Gastroesophageal sphincter (tissue), 4 donors: Measurements from ENCODE around the gene UBL4A. TPM values are rescaled to one million over a fixed set of nuclear protein-coding genes. Genes with fewer than 3 reads are reported as not detected.
"Not testable (repeated sequence)": the region's sequence is repeated elsewhere in the genome, so short reads cannot be mapped to it uniquely, and the experiment has no call there.

Experiments
- ATAC-seq: fragments of 150-250 bp; one replicate; pipeline ENCODE4 v1.9.1; 2016; ENCODE audit warnings: mild to moderate bottlenecking, moderate library complexity
- H3K27ac ChIP-seq, 4 donors: fragments of 200-600 bp; sonication (generic) in 3 of 4; 1 replicate in 3 of 4; 2 replicates in 1 of 4; pipeline ENCODE4 v1.5.1; 2016 to 2019
- H3K27me3 ChIP-seq: fragments of 200-600 bp; sonication (generic); one replicate; pipeline ENCODE4 v1.5.1; 2019
- H3K36me3 ChIP-seq, 2 donors: fragments of 200-600 bp; sonication (generic); one replicate each; pipeline ENCODE4 v1.5.1; 2019; ENCODE audit warnings: control low read depth in 1 of 2
- H3K4me1 ChIP-seq, 3 donors: fragments of 200-600 bp; sonication (generic); 1 replicate in 2 of 3; 2 replicates in 1 of 3; pipeline ENCODE4 v1.5.1; 2016 to 2019; ENCODE audit warnings: control low read depth in 2 of 3
- H3K4me3 ChIP-seq, 2 donors: fragments of 200-600 bp; sonication (generic); one replicate each; pipeline ENCODE4 v1.5.1; 2019; ENCODE audit warnings: mild to moderate bottlenecking in 1 of 2, moderate library complexity in 1 of 2
- H3K9me3 ChIP-seq, 3 donors: fragments of 200-600 bp; sonication (generic); one replicate each; pipeline ENCODE4 v1.5.1; 2017 to 2019; ENCODE audit warnings: control low read depth in 2 of 3
- CTCF ChIP-seq, 4 experiments: fragments of 200-600 bp in 2 of 4; fragments of 450-650 bp in 2 of 4; sonication (generic) in 1 of 4; IDR thresholded peaks; one replicate each; pipeline ENCODE4 v1.5.1; 2017 to 2019; ENCODE audit warnings: antibody characterized with exemption in 4 of 4, mild to moderate bottlenecking in 2 of 4, moderate library complexity in 2 of 4
- EP300 ChIP-seq: sonication (generic); formaldehyde crosslinking; IDR thresholded peaks from one replicate; pipeline ENCODE4 v1.6.1; 2017; ENCODE audit warnings: antibody characterized with exemption, mild to moderate bottlenecking
- POLR2A ChIP-seq, 2 donors: fragments of 450-650 bp; IDR thresholded peaks; one replicate each; pipeline ENCODE4 v1.6.1; 2017; ENCODE audit warnings: antibody characterized with exemption in 2 of 2, mild to moderate bottlenecking in 2 of 2, moderate library complexity in 1 of 2
- POLR2AphosphoS5 ChIP-seq: sonication (generic); formaldehyde crosslinking; IDR thresholded peaks from one replicate; pipeline ENCODE4 v1.6.1; 2017; ENCODE audit warnings: antibody characterized with exemption
- WGBS, 2 donors: methylation state at CpG; one replicate each; pipeline ENCODE4 v1.1.5; 2018; ENCODE audit warnings: low coverage in 1 of 2; 5-methylcytosine and 5-hydroxymethylcytosine counted together
- total RNA-seq, 4 donors: library from RNA; depleted of rRNA; stranded (reverse); fragments of >200 nt; gene quantifications; one replicate each; pipeline ENCODE4 v1.1.0, GENCODE V29; 2016

The UBL4A gene
- total RNA-seq, 4 donors from 2014 or later = 35.9 to 80.2 (median 47.0) TPM

- Histone ChIP-seq H3K9me3 (no peaks in the 10 kb centered on the region), H3K27me3 (no peaks in the 10 kb centered on the region), H3K4me3 (no peak overlapping the region), H3K4me1 (no peaks in the 10 kb centered on the region), H3K27ac (no peak overlapping the region), H3K36me3 (peaks cover 0 to 33% of the 10 kb centered on the region in 2 donors)
- WGBS, 2 donors = 100% methylated on average over 3 of the region's 3 CpGs; no CpG with 5 or more reads in 1 of the 2 donors
- no peak for ATAC-seq
- no peak for TF ChIP-seq POLR2A (IDR thresholded peaks at IDR 0.05)
- TF ChIP-seq POLR2AphosphoS5 = no peak
- TF ChIP-seq EP300 = no peak
- no peak for TF ChIP-seq CTCF (IDR thresholded peaks at IDR 0.05)
Measured at GRCh38 chrX:154502989-154503388, 16.6 kb upstream of the UBL4A start.

- WGBS, 2 donors = 67 to 95% methylated on average over 1 to 3 of the region's 8 CpGs
Measured at GRCh38 chrX:154502098-154502497, 15.7 kb upstream of the UBL4A start.

GRCh38 chrX:154501423-154501822 is 15.0 kb upstream of the UBL4A start:
- not testable (repeated sequence) for ATAC-seq, H3K27ac ChIP-seq, H3K4me3 ChIP-seq, H3K4me1 ChIP-seq, H3K9me3 ChIP-seq, H3K27me3 ChIP-seq
- H3K36me3 ChIP-seq = peaks cover 0 to 17% of the 10 kb centered on the region in 2 donors
- 84 to 91% methylated on average over 2 to 5 of the region's 7 CpGs for WGBS, 2 donors

More at GRCh38 chrX:154502098-154502497, 15.7 kb upstream of the UBL4A start:
- peaks cover 0 to 24% of the 10 kb centered on the region in 2 donors for H3K36me3 ChIP-seq
- ATAC-seq = no peak
- no peak overlapping the region for H3K27ac ChIP-seq
- H3K27me3 ChIP-seq = no peaks in the 10 kb centered on the region
- no peaks in the 10 kb centered on the region for H3K4me1 ChIP-seq
- TF ChIP-seq EP300 (no peak), POLR2AphosphoS5 (no peak), CTCF (IDR thresholded peaks at IDR 0.05) (no peak), POLR2A (IDR thresholded peaks at IDR 0.05) (no peak)
- H3K4me3 ChIP-seq = no peak overlapping the region
- H3K9me3 ChIP-seq = no peaks in the 10 kb centered on the region

- H3K27me3 ChIP-seq, ATAC-seq, H3K36me3 ChIP-seq, H3K4me3 ChIP-seq, H3K4me1 ChIP-seq, H3K9me3 ChIP-seq, H3K27ac ChIP-seq: not testable (repeated sequence)
- 74 to 83% methylated on average over 3 to 4 of the region's 4 CpGs for WGBS, 2 donors
Measured at GRCh38 chrX:154496591-154497137, 10.2 kb upstream of the UBL4A start.

GRCh38 chrX:154495472-154495922 is 9.1 kb upstream of the UBL4A start:
- no peak overlapping the region for H3K4me3 ChIP-seq
- H3K9me3 ChIP-seq = no peaks in the 10 kb centered on the region
- no peak for ATAC-seq
- WGBS, 2 donors = 58 to 65% methylated on average over 4 to 5 of the region's 6 CpGs
- H3K27ac ChIP-seq = no peak overlapping the region
- no peaks in the 10 kb centered on the region for H3K27me3 ChIP-seq
- H3K4me1 ChIP-seq = peaks cover 0 to 4% (median 0%) of the 10 kb centered on the region in 3 donors
- no peaks in the 10 kb centered on the region for H3K36me3 ChIP-seq
- TF ChIP-seq CTCF (IDR thresholded peaks at IDR 0.05) = no peak
- TF ChIP-seq EP300 = no peak
- TF ChIP-seq POLR2AphosphoS5 = no peak
- no peak for TF ChIP-seq POLR2A (IDR thresholded peaks at IDR 0.05)

- Histone ChIP-seq H3K36me3 (no peaks in the 10 kb centered on the region), H3K9me3 (no peaks in the 10 kb centered on the region), H3K4me3 (no peak overlapping the region), H3K4me1 (peaks cover 0 to 5% (median 0%) of the 10 kb centered on the region in 3 donors), H3K27me3 (no peaks in the 10 kb centered on the region), H3K27ac (no peak overlapping the region)
- 55 to 83% methylated on average over 2 to 3 of the region's 3 CpGs for WGBS, 2 donors
- TF ChIP-seq POLR2AphosphoS5 (no peak), CTCF (IDR thresholded peaks at IDR 0.05) (no peak), POLR2A (IDR thresholded peaks at IDR 0.05) (no peak), EP300 (no peak)
- no peak for ATAC-seq
Measured at GRCh38 chrX:154494715-154495114, 8.3 kb upstream of the UBL4A start.
